WTC11 (cell line): ENCODE data around the gene WDR33. TPM values are rescaled to one million over a fixed set of nuclear protein-coding genes. Genes with fewer than 3 reads are reported as not detected.

Experiments
- ATAC-seq: fragments of 200-7000 bp; cut with Tn5 transposase; 2 replicates; pipeline ENCODE4 v1.10.0; 2021; ENCODE audit warnings: mild to moderate bottlenecking, moderate library complexity
- CTCF ChIA-PET: fragments of 300-600 bp; sonication (Branson Sonifier 250); formaldehyde crosslinking; loops from one replicate; lab custom pipeline; 2021; ENCODE audit warnings: antibody characterized with exemption; lab: Charles Lee
- POLR2A ChIA-PET: fragments of 350-600 bp; sonication (Branson Sonifier 250); formaldehyde crosslinking; loops from one replicate; lab custom pipeline; 2021; ENCODE audit warnings: antibody characterized with exemption; lab: Charles Lee
- DNase-seq: peaks from one replicate; pipeline ENCODE4 v3.0.0; 2021; ENCODE audit warnings: low spot score
- H3K27ac Mint-ChIP-seq: 2 replicates; pipeline ENCODE4 v1.8.0; 2021; ENCODE audit warnings: mixed read lengths
- H3K27me3 Mint-ChIP-seq: 2 replicates; pipeline ENCODE4 v1.8.0; 2021; ENCODE audit warnings: low read depth, mild to moderate bottlenecking, moderate library complexity, mixed read lengths
- H3K36me3 Mint-ChIP-seq: 2 replicates; pipeline ENCODE4 v1.8.0; 2021; ENCODE audit warnings: mixed read lengths
- H3K4me1 Mint-ChIP-seq: 2 replicates; pipeline ENCODE4 v1.8.0; 2022; ENCODE audit warnings: mixed read lengths
- H3K4me3 Mint-ChIP-seq: 2 replicates; pipeline ENCODE4 v1.8.0; 2021; ENCODE audit warnings: mild to moderate bottlenecking, moderate library complexity, mixed read lengths
- H3K9me3 Mint-ChIP-seq: 2 replicates; pipeline ENCODE4 v1.8.0; 2021; ENCODE audit warnings: mixed read lengths
- ATF6 ChIP-seq: sonication (generic); formaldehyde crosslinking; IDR thresholded peaks from 2 replicates; pipeline ENCODE4 v1.8.1; 2023; ENCODE audit warnings: mild to moderate bottlenecking, missing genetic modification reagents
- CREM ChIP-seq: sonication (generic); formaldehyde crosslinking; IDR thresholded peaks from 2 replicates; pipeline ENCODE4 v1.8.1; 2022; ENCODE audit warnings: mild to moderate bottlenecking, missing genetic modification reagents, moderate library complexity
- EMX1 ChIP-seq: fragments of 250-450 bp; sonication (Bioruptor Pico); IDR thresholded peaks from 2 replicates; pipeline ENCODE4 v1.8.0; 2021; ENCODE audit warnings: mild to moderate bottlenecking
- ETV6 ChIP-seq: sonication (generic); formaldehyde crosslinking; IDR thresholded peaks from 2 replicates; pipeline ENCODE4 v1.8.1; 2022; ENCODE audit warnings: mild to moderate bottlenecking, missing genetic modification reagents
- FOXK1 ChIP-seq: sonication (generic); formaldehyde crosslinking; IDR thresholded peaks from 2 replicates; pipeline ENCODE4 v1.8.0; 2022; ENCODE audit warnings: mild to moderate bottlenecking, moderate library complexity, missing genetic modification reagents
- IRF1 ChIP-seq: sonication (generic); formaldehyde crosslinking; IDR thresholded peaks from 2 replicates; pipeline ENCODE4 v1.8.0; 2023; ENCODE audit warnings: missing genetic modification reagents
- IRF2 ChIP-seq: sonication (generic); formaldehyde crosslinking; IDR thresholded peaks from 2 replicates; pipeline ENCODE4 v1.8.0; 2022; ENCODE audit warnings: low read depth, missing genetic modification reagents, borderline replicate concordance
- MAX ChIP-seq: sonication (generic); formaldehyde crosslinking; IDR thresholded peaks from 2 replicates; pipeline ENCODE4 v1.8.0; 2022; ENCODE audit warnings: mild to moderate bottlenecking, missing genetic modification reagents
- MXD4 ChIP-seq: fragments of 250-450 bp; sonication (Bioruptor Pico); IDR thresholded peaks from 2 replicates; pipeline ENCODE4 v1.8.0; 2021; ENCODE audit warnings: mild to moderate bottlenecking, moderate library complexity, borderline replicate concordance
- MYBL2 ChIP-seq: sonication (generic); formaldehyde crosslinking; IDR thresholded peaks from 2 replicates; pipeline ENCODE4 v1.8.1; 2023; ENCODE audit warnings: mild to moderate bottlenecking, moderate library complexity, missing genetic modification reagents
- NFYB ChIP-seq: sonication (generic); formaldehyde crosslinking; conservative IDR thresholded peaks from 2 replicates; pipeline ENCODE4 v1.8.0; 2022; ENCODE audit warnings: low read depth, missing genetic modification reagents
- PREB ChIP-seq: sonication (generic); formaldehyde crosslinking; IDR thresholded peaks from 2 replicates; pipeline ENCODE4 v1.8.1; 2022; ENCODE audit warnings: mild to moderate bottlenecking, missing genetic modification reagents, moderate library complexity, borderline replicate concordance
- PRRX2 ChIP-seq: fragments of 250-450 bp; sonication (Bioruptor Pico); IDR thresholded peaks from 2 replicates; pipeline ENCODE4 v1.8.0; 2021; ENCODE audit warnings: mild to moderate bottlenecking
- SOX15 ChIP-seq: fragments of 250-450 bp; sonication (Bioruptor Pico); IDR thresholded peaks from 2 replicates; pipeline ENCODE4 v1.9.0; 2021; ENCODE audit warnings: mild to moderate bottlenecking
- SP1 ChIP-seq: sonication (generic); formaldehyde crosslinking; conservative IDR thresholded peaks from 2 replicates; pipeline ENCODE4 v1.8.1; 2022; ENCODE audit warnings: missing genetic modification reagents
- TEAD1 ChIP-seq: sonication (generic); formaldehyde crosslinking; IDR thresholded peaks from 2 replicates; pipeline ENCODE4 v1.8.0; 2022; ENCODE audit warnings: mild to moderate bottlenecking, missing genetic modification reagents
- USF2 ChIP-seq: sonication (generic); formaldehyde crosslinking; IDR thresholded peaks from 2 replicates; pipeline ENCODE4 v1.8.1; 2023; ENCODE audit warnings: mild to moderate bottlenecking, missing genetic modification reagents, moderate library complexity
- ZNF121 ChIP-seq: sonication (generic); formaldehyde crosslinking; IDR thresholded peaks from 2 replicates; pipeline ENCODE4 v1.8.0; 2023; ENCODE audit warnings: missing genetic modification reagents
- ZNF138 ChIP-seq: sonication (generic); formaldehyde crosslinking; conservative IDR thresholded peaks from 2 replicates; pipeline ENCODE4 v1.8.1; 2022; ENCODE audit warnings: mild to moderate bottlenecking, moderate library complexity, missing genetic modification reagents
- ZNF317 ChIP-seq: sonication (generic); formaldehyde crosslinking; IDR thresholded peaks from 2 replicates; pipeline ENCODE4 v1.8.1; 2023; ENCODE audit warnings: low read depth, mild to moderate bottlenecking, moderate library complexity, missing genetic modification reagents, borderline replicate concordance
- ZNF396 ChIP-seq: fragments of 250-450 bp; sonication (Bioruptor Pico); IDR thresholded peaks from 2 replicates; pipeline ENCODE4 v1.8.0; 2021; ENCODE audit warnings: mild to moderate bottlenecking, moderate library complexity, borderline replicate concordance
- ZNF416 ChIP-seq: fragments of 250-450 bp; sonication (Bioruptor Pico); IDR thresholded peaks from 2 replicates; pipeline ENCODE4 v1.9.0; 2021; ENCODE audit warnings: mild to moderate bottlenecking, inconsistent platforms
- ZNF423 ChIP-seq: fragments of 250-450 bp; sonication (Bioruptor Pico); IDR thresholded peaks from 2 replicates; pipeline ENCODE4 v2.1.2; 2022; ENCODE audit warnings: mild to moderate bottlenecking, moderate library complexity
- ZNF671 ChIP-seq: fragments of 250-450 bp; sonication (Bioruptor Pico); IDR thresholded peaks from 2 replicates; pipeline ENCODE4 v1.8.0; 2021; ENCODE audit warnings: mild to moderate bottlenecking
- total RNA-seq: library from RNA; stranded (reverse); gene quantifications from 3 replicates; pipeline ENCODE4 v1.2.3, GENCODE V29; 2021
- TF ChIP-seq, protein P1 (sequence below): fragments of 250-450 bp; sonication (Bioruptor Pico); IDR thresholded peaks from 2 replicates; pipeline ENCODE4 v1.8.0; 2021; ENCODE audit warnings: mild to moderate bottlenecking
- TF ChIP-seq, protein P2 (sequence below): sonication (generic); formaldehyde crosslinking; IDR thresholded peaks from 2 replicates; pipeline ENCODE4 v1.8.0; 2022; ENCODE audit warnings: mild to moderate bottlenecking, missing genetic modification reagents
- TF ChIP-seq, protein P3 (sequence below): sonication (generic); formaldehyde crosslinking; IDR thresholded peaks from 2 replicates; pipeline ENCODE4 v1.8.1; 2022; ENCODE audit warnings: mild to moderate bottlenecking, moderate library complexity, missing genetic modification reagents
- TF ChIP-seq, protein P4 (sequence below): fragments of 250-450 bp; sonication (Bioruptor Pico); conservative IDR thresholded peaks from 2 replicates; pipeline ENCODE4 v1.9.0; 2021; ENCODE audit warnings: mild to moderate bottlenecking

Gene WDR33
- total RNA-seq, 1 experiment from 2014 or later = 67.1 TPM

DNA sequence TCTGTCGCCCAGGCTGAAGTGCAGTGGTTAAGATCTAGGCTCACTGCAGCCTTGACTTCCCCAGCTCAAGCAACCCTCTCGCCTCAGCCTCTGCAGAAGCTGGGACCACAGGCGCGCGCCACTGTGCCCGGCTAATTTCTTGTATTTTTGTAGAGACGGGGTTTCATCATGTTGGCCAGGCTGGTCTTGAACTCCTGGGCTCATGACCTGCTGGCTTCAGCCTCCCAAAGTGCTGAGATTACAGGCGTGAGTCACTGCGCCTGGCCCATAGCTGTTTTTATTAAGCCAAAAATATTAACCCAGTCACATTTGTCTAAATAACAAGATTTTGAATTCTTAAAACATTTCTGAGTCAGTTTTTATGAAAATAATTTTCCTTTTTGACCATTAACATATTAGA, 116.0 kb downstream of the WDR33 start:
- Mint-ChIP-seq H3K9me3 (peaks cover 27% of the 10 kb centered on the region), H3K27ac (no peak overlapping the region), H3K36me3 (peaks cover 21% of the 10 kb centered on the region), H3K27me3 (peaks cover 46% of the 10 kb centered on the region), H3K4me1 (peaks cover 3% of the 10 kb centered on the region), H3K4me3 (no peak overlapping the region)
- POLR2A ChIA-PET = interaction anchor here (0.7 kb wide), 1 partner anchor 112 kb away, joined by 3 read pairs; no protein-coding TSS in a partner anchor
- TF ChIP-seq ZNF423 (no peak), TEAD1 (CRISPR knock-in tag) (no peak), ZNF416 (CRISPR knock-in tag) (no peak), IRF2 (CRISPR knock-in tag) (no peak), ZNF121 (CRISPR knock-in tag) (no peak), CREM (CRISPR knock-in tag) (no peak), PRRX2 (no peak), ZNF671 (CRISPR knock-in tag) (no peak)
- TF ChIP-seq, protein P1, sequence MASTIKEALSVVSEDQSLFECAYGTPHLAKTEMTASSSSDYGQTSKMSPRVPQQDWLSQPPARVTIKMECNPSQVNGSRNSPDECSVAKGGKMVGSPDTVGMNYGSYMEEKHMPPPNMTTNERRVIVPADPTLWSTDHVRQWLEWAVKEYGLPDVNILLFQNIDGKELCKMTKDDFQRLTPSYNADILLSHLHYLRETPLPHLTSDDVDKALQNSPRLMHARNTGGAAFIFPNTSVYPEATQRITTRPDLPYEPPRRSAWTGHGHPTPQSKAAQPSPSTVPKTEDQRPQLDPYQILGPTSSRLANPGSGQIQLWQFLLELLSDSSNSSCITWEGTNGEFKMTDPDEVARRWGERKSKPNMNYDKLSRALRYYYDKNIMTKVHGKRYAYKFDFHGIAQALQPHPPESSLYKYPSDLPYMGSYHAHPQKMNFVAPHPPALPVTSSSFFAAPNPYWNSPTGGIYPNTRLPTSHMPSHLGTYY (CRISPR knock-in tag) = no peak
- TF ChIP-seq, protein P2, sequence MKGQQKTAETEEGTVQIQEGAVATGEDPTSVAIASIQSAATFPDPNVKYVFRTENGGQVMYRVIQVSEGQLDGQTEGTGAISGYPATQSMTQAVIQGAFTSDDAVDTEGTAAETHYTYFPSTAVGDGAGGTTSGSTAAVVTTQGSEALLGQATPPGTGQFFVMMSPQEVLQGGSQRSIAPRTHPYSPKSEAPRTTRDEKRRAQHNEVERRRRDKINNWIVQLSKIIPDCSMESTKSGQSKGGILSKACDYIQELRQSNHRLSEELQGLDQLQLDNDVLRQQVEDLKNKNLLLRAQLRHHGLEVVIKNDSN (CRISPR knock-in tag) = no peak
- CTCF ChIA-PET = interaction anchor here (0.7 to 4.5 kb wide), 6 partner anchors 16 to 186 kb away, joined by 4 to 61 read pairs (median 12); partner anchors contain the start of gene LIMS2
- ATAC-seq (no peak), DNase-seq (no peak)

DNA sequence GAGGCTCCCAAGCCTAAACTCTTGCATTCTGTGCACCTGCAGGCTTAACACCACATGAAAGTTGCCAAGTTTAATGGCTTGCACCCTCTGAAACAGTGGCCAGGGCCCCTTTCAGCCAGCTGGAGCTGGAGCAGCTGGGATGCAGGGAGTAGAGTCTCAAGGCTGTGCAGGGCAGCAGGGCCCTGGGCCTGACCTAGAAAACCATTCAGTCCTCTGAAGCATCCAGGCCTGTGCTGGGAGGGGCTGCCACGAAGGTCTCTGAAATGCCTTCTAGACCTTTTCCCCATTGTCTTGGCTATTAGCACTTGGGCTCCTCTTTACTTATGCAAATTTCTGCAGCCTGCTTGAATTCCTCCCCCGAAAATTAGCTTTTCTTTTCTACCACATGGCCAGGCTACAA, 120.3 kb downstream of the WDR33 start:
- TF ChIP-seq USF2 (no peak), EMX1 (CRISPR knock-in tag) (no peak), IRF1 (CRISPR knock-in tag) (no peak), PREB (CRISPR knock-in tag) (no peak), MAX (no peak), MXD4 (CRISPR knock-in tag) (no peak), NFYB (CRISPR knock-in tag) (no peak), ZNF396 (no peak), SP1 (CRISPR knock-in tag) (no peak), FOXK1 (CRISPR knock-in tag) (no peak), ETV6 (CRISPR knock-in tag) (no peak), MYBL2 (no peak), ATF6 (CRISPR knock-in tag) (no peak), SOX15 (CRISPR knock-in tag) (no peak), ZNF138 (CRISPR knock-in tag) (no peak), ZNF317 (CRISPR knock-in tag) (no peak)
- TF ChIP-seq, protein P3, sequence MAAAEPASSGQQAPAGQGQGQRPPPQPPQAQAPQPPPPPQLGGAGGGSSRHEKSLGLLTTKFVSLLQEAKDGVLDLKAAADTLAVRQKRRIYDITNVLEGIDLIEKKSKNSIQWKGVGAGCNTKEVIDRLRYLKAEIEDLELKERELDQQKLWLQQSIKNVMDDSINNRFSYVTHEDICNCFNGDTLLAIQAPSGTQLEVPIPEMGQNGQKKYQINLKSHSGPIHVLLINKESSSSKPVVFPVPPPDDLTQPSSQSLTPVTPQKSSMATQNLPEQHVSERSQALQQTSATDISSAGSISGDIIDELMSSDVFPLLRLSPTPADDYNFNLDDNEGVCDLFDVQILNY (CRISPR knock-in tag) = no peak
- TF ChIP-seq, protein P4, sequence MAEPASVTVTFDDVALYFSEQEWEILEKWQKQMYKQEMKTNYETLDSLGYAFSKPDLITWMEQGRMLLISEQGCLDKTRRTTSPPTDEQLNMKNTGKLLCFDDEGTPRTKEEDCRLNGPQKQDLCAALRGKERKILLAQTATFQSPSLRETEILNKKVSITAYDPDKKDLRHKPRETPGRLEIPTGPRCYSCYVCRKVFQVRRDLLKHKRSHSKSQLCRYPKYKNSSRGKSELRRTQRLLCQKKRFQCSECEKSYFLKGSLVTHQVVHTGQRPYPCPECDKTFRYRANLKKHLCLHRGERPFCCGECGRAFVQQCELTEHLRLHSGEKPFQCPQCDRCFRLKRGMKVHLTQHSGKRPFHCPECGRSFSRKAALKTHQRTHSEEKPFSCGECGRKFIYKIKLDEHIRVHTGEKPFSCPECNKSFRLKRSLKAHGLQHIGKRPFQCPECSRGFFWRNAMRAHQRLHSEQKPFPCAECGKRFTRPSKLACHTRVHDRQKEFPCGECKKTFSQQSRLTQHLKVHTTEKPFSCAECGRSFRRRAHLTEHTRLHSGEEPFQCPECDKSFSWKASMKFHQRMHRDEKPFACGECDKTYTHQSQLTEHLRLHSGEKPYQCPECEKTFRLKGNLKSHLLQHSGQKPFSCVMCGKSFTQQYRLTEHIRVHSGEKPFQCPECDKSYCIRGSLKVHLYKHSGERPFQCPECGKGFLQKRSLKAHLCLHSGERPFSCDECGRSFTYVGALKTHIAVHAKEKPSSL (CRISPR knock-in tag) = no peak
- Mint-ChIP-seq H3K9me3 (peaks cover 41% of the 10 kb centered on the region), H3K36me3 (peaks cover 32% of the 10 kb centered on the region), H3K4me1 (no peaks in the 10 kb centered on the region), H3K27ac (no peak overlapping the region), H3K27me3 (peaks cover 18% of the 10 kb centered on the region), H3K4me3 (no peak overlapping the region)
- ChIA-PET CTCF (no interaction called here), POLR2A (no interaction called here)
- DNase-seq (no peak), ATAC-seq (no peak)
